ENCODE results near the gene PLPP4. TPM values are rescaled to one million over a fixed set of nuclear protein-coding genes. Genes with fewer than 3 reads are reported as not detected.

PLPP4 gene
- total and polyA plus RNA-seq, 2 donors (not counting 3 experiments of a cell fraction or from before 2014, with no cell fraction given) = 15.5 to 36.4 TPM

GRCh38 chr10:120455004-120455403, 2.0 kb upstream of the PLPP4 start:
- H3K9me3 ChIP-seq (replicated peaks; ENCODE audit: control insufficient read depth, insufficient read depth, low read length) = no peaks in the 10 kb centered on the region
- intact Hi-C loops (cut with micrococcal nuclease) (no loop called here), dilution Hi-C loops (cut with MboI; ENCODE audit: extremely low pct_ligation_motif_present, low sequenced_read_pairs) (no loop called here)
- TF ChIP-seq EZH2 (IDR thresholded peaks at IDR 0.05; ENCODE audit: borderline replicate concordance, low read depth, low read length, severe bottlenecking) = no peak
- TF ChIP-seq, protein P1, sequence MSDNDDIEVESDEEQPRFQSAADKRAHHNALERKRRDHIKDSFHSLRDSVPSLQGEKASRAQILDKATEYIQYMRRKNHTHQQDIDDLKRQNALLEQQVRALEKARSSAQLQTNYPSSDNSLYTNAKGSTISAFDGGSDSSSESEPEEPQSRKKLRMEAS (IDR thresholded peaks at IDR 0.05; ENCODE audit: insufficient read depth, insufficient read length) = no peak
- ChIA-PET CTCF (interaction anchor here (1.3 to 3.1 kb wide), 3 partner anchors 23 to 32 kb away, joined by 3 to 17 read pairs (median 5); no protein-coding TSS in a partner anchor), POLR2A (no interaction called here)
- peaks cover 17% of the 10 kb centered on the region for H3K79me2 ChIP-seq (ENCODE audit: control insufficient read depth, insufficient read depth, low read length)
- H2AFZ ChIP-seq (ENCODE audit: low read depth, low read length) = no peak overlapping the region
- H4K20me1 ChIP-seq (replicated peaks; ENCODE audit: control insufficient read depth, extremely low read depth, insufficient read depth, low read length) = no peaks in the 10 kb centered on the region
- H3K9ac ChIP-seq (replicated peaks; ENCODE audit: extremely low read depth, insufficient read depth, low read length) = no peak overlapping the region
- no peaks in the 10 kb centered on the region for H3K36me3 ChIP-seq (ENCODE audit: control insufficient read depth in 2 of 2, extremely low read depth in 1 of 2, insufficient read depth in 2 of 2, low read length in 2 of 2)
- H3K9me1 ChIP-seq (replicated peaks; ENCODE audit: control insufficient read depth, extremely low read depth, insufficient read depth, low read length) = no peaks in the 10 kb centered on the region
- no peak for FAIRE-seq
- BruUV-seq (replicated peaks) = no TSS peak
- no peak overlapping the region for H3K27ac ChIP-seq (ENCODE audit: insufficient read depth, low read depth, low read length)
- H3K4me3 ChIP-seq (replicated peaks in 1 of 3; ENCODE audit: insufficient read depth in 1 of 3, low read depth in 1 of 3, low read length in 3 of 3) = no peak overlapping the region
- no peak for DNase-seq (ENCODE audit: low read depth, low spot score)
- no peak overlapping the region for H3K4me2 ChIP-seq (ENCODE audit: insufficient read depth, low read length)
- H3K27me3 ChIP-seq (ENCODE audit: control insufficient read depth in 2 of 2, insufficient read depth in 2 of 2, low read length in 2 of 2) = peaks cover 0 to 3% of the 10 kb centered on the region in 2 experiments
- H3K4me1 ChIP-seq (ENCODE audit: control insufficient read depth, extremely low read depth, insufficient read depth, low read length) = peaks cover 27% of the 10 kb centered on the region

DNA sequence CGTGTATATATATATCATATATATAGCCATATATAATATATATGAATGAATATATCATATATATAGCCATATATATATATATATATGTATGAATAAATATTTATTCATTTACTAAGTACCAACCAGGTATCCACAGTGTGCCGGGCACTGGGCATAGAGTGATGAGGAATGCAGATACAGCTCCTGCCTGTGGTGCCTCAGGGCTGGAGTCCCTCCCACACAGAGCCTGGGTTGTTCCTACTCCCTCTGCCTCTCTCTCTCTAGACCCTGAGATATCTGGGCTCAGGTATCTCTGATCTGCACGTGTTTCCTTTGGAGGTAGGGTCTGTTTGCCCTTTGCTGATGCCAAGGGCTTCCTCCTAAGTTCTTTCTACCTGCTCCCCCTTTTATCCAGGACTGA, 1.4 kb upstream of the PLPP4 start:
- peaks cover 0 to 3% of the 10 kb centered on the region in 2 experiments for H3K27me3 ChIP-seq (ENCODE audit: control insufficient read depth in 2 of 2, insufficient read depth in 2 of 2, low read length in 2 of 2)
- peaks cover 17% of the 10 kb centered on the region for H3K79me2 ChIP-seq (ENCODE audit: control insufficient read depth, insufficient read depth, low read length)
- BruUV-seq (replicated peaks) = no TSS peak
- no peak overlapping the region for H3K4me3 ChIP-seq (replicated peaks in 1 of 3; ENCODE audit: insufficient read depth in 1 of 3, low read depth in 1 of 3, low read length in 3 of 3)
- H3K36me3 ChIP-seq (ENCODE audit: control insufficient read depth in 2 of 2, extremely low read depth in 1 of 2, insufficient read depth in 2 of 2, low read length in 2 of 2) = no peaks in the 10 kb centered on the region
- DNase-seq (ENCODE audit: low read depth, low spot score) (no peak), FAIRE-seq (no peak)
- ChIA-PET POLR2A (no interaction called here), CTCF (interaction anchor here (1.5 to 3.1 kb wide), 2 partner anchors 29 to 33 kb away, joined by 5 to 17 read pairs; no protein-coding TSS in a partner anchor)
- intact Hi-C loops (cut with micrococcal nuclease) = loop anchor here (2.0 kb wide), 1 partner anchor 395 kb away; the partner anchor contains the start of gene WDR11
- TF ChIP-seq FOS (IDR thresholded peaks at IDR 0.05; ENCODE audit: borderline replicate concordance, insufficient read depth, low read length) = no peak
- no peak for TF ChIP-seq EZH2 (IDR thresholded peaks at IDR 0.05; ENCODE audit: borderline replicate concordance, low read depth, low read length, severe bottlenecking)
- TF ChIP-seq, protein P1 (IDR thresholded peaks at IDR 0.05; ENCODE audit: insufficient read depth, insufficient read length) = no peak
- TF ChIP-seq CTCF (IDR thresholded peaks at IDR 0.05; ENCODE audit: extremely low read depth in 1 of 2, insufficient read depth in 1 of 2, low read depth in 1 of 2, low read length in 2 of 2) = no peak
- no peak for TF ChIP-seq MYC (IDR thresholded peaks at IDR 0.05; ENCODE audit: low read depth, low read length)
- TF ChIP-seq POLR2AphosphoS5 (IDR thresholded peaks at IDR 0.05; ENCODE audit: insufficient read depth, low read depth, low read length) = no peak
- TF ChIP-seq GATA2 (IDR thresholded peaks at IDR 0.05; ENCODE audit: insufficient read depth, insufficient read length, low read depth, low read length) = no peak
- no peak overlapping the region for H3K4me2 ChIP-seq (ENCODE audit: insufficient read depth, low read length)
- H2AFZ ChIP-seq (ENCODE audit: low read depth, low read length) = no peak overlapping the region
- no peak overlapping the region for H3K9ac ChIP-seq (replicated peaks; ENCODE audit: extremely low read depth, insufficient read depth, low read length)
- H4K20me1 ChIP-seq (replicated peaks; ENCODE audit: control insufficient read depth, extremely low read depth, insufficient read depth, low read length) = no peaks in the 10 kb centered on the region
- H3K9me1 ChIP-seq (replicated peaks; ENCODE audit: control insufficient read depth, extremely low read depth, insufficient read depth, low read length) = no peaks in the 10 kb centered on the region
- H3K4me1 ChIP-seq (ENCODE audit: control insufficient read depth, extremely low read depth, insufficient read depth, low read length) = peaks cover 33% of the 10 kb centered on the region
- no peak overlapping the region for H3K27ac ChIP-seq (ENCODE audit: insufficient read depth, low read depth, low read length)
- dilution Hi-C loops (cut with MboI; ENCODE audit: extremely low pct_ligation_motif_present, low sequenced_read_pairs) = no loop called here
- H3K9me3 ChIP-seq (replicated peaks; ENCODE audit: control insufficient read depth, insufficient read depth, low read length) = no peaks in the 10 kb centered on the region
